Calu3 (cell line): ENCODE results near the gene MEF2A. TPM values are rescaled to one million over a fixed set of nuclear protein-coding genes. Genes with fewer than 3 reads are reported as not detected.
A peak's percentile ranks its signal among the peaks of the same experiment; 100 is the strongest.
"Not testable (repeated sequence)": the region's sequence is repeated elsewhere in the genome, so short reads cannot be mapped to it uniquely, and the experiment has no call there.

ENCODE experiments used
- BruUV-seq: library from RNA; stranded (reverse); fragments of 400-500 nt; replicated peaks from 2 replicates; lab custom pipeline; 2021; lab: Mats Ljungman, UMichigan
- CTCF ChIA-PET: fragments of 300-600 bp; sonication (Branson Sonifier 250); formaldehyde crosslinking; loops from one replicate; lab custom pipeline; 2022; ENCODE audit warnings: antibody characterized with exemption; lab: Charles Lee
- DNase-seq: peaks from one replicate; pipeline ENCODE4 v3.0.0; 2022
- H3K27ac Mint-ChIP-seq: one replicate; pipeline ENCODE4 v1.8.0; 2022; ENCODE audit warnings: mixed read lengths; ENCODE audit not compliant: unreplicated experiment
- H3K27me3 Mint-ChIP-seq: one replicate; pipeline ENCODE4 v1.8.0; 2022; ENCODE audit warnings: mixed read lengths; ENCODE audit not compliant: unreplicated experiment
- H3K36me3 Mint-ChIP-seq: one replicate; pipeline ENCODE4 v1.8.0; 2022; ENCODE audit warnings: mild to moderate bottlenecking, moderate library complexity, mixed read lengths; ENCODE audit not compliant: insufficient read depth, unreplicated experiment
- H3K4me1 Mint-ChIP-seq: one replicate; pipeline ENCODE4 v1.8.0; 2022; ENCODE audit warnings: mild to moderate bottlenecking, low read depth, mixed read lengths; ENCODE audit not compliant: unreplicated experiment
- H3K4me3 Mint-ChIP-seq: one replicate; pipeline ENCODE4 v1.8.0; 2022; ENCODE audit warnings: mild to moderate bottlenecking, low read depth, moderate library complexity, mixed read lengths; ENCODE audit not compliant: unreplicated experiment
- H3K9me3 Mint-ChIP-seq: one replicate; pipeline ENCODE4 v1.8.0; 2022; ENCODE audit warnings: low read depth, mixed read lengths; ENCODE audit not compliant: unreplicated experiment
- intact Hi-C: fragments of 100-400 bp; cut with micrococcal nuclease; formaldehyde crosslinking; loops from one replicate; pipeline ENCODE4 v1.10.0; 2022; ENCODE audit not compliant: unreplicated experiment
- total RNA-seq: library from RNA; stranded (reverse); gene quantifications from 2 replicates; pipeline ENCODE4 v1.2.3, GENCODE V29; 2022
- TF ChIP-seq, protein P1 (sequence below): fragments of 200-600 bp; IDR thresholded peaks from one replicate; pipeline ENCODE4 v1.8.0; 2022; ENCODE audit warnings: antibody characterized with exemption; ENCODE audit not compliant: unreplicated experiment

MEF2A gene
- total RNA-seq, 1 experiment from 2014 or later, result 33.6 TPM

DNA sequence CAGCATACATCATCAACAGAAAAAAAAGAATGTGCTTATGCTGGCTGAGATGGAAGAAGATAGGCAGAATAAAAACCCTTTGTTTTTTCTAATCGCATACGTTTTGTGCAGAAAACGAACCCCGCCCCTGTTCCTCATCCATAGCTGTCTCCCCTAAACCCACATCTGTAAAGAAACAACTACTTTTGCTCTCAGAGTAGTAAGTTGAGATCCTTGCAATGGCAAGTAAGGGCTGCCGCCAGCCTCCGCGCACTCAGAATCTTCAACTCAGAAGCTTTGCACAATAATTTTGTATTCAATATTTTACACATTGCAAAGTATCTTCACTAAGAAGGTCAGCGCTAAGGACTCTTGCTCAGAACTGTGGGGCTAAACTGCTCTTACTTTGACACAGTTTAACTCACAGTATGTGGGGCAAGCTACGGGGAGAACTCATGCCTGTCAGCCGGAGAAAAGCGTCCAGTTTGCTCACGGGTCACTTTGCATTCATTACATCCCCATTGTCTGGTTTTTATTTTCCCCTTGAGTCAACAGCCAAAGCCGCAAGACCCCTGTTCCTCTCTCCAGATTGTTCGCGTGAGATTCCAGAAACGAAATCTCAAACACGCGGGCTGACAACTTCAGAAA is 166.5 kb downstream of the MEF2A start:
- BruUV-seq, result no TSS peak
- Mint-ChIP-seq H3K27ac (no peak overlapping the region), H3K27me3 (no peaks in the 10 kb centered on the region), H3K4me1 (peaks cover 7% of the 10 kb centered on the region), H3K9me3 (no peaks in the 10 kb centered on the region), H3K36me3 (peaks cover 15% of the 10 kb centered on the region), H3K4me3 (peak overlapping the region; percentile 73)
- no peak for DNase-seq
- intact Hi-C loops, result no loop called here
- CTCF ChIA-PET, result interaction anchor here (1.5 to 1.7 kb wide), 2 partner anchors 24 to 28 kb away, joined by 7 to 17 read pairs; no protein-coding TSS in a partner anchor
- TF ChIP-seq, protein P1, sequence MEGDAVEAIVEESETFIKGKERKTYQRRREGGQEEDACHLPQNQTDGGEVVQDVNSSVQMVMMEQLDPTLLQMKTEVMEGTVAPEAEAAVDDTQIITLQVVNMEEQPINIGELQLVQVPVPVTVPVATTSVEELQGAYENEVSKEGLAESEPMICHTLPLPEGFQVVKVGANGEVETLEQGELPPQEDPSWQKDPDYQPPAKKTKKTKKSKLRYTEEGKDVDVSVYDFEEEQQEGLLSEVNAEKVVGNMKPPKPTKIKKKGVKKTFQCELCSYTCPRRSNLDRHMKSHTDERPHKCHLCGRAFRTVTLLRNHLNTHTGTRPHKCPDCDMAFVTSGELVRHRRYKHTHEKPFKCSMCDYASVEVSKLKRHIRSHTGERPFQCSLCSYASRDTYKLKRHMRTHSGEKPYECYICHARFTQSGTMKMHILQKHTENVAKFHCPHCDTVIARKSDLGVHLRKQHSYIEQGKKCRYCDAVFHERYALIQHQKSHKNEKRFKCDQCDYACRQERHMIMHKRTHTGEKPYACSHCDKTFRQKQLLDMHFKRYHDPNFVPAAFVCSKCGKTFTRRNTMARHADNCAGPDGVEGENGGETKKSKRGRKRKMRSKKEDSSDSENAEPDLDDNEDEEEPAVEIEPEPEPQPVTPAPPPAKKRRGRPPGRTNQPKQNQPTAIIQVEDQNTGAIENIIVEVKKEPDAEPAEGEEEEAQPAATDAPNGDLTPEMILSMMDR, result no peak

DNA sequence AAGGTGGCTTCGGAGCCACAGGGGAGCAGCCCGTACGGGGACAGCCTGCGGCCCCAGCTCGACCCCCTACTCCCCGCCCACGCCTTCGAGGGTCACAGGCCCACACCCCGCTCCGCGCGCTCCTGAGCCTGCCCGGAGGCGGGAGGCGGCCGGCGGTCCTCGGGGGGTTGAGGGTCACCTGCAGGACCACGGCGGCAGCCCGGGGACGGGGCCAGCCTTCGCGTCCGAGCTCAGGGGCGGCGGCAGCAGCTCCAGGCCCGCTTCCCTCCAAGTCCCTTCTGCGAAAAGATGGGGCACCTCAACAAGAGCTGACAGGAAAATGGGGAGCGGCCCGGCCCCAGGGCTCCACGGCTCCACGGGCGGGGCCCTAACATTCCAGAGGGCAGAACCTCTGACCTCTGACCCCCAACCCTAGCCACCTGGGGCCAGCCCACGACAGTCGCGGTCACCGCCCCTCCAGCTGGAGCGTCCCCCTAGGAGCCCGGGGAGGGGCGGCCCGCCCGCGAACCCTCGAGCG is 167.0 kb downstream of the MEF2A start:
- Mint-ChIP-seq H3K4me3 (peak overlapping the region; percentile 73), H3K9me3 (no peaks in the 10 kb centered on the region), H3K27me3 (no peaks in the 10 kb centered on the region), H3K36me3 (peaks cover 15% of the 10 kb centered on the region), H3K4me1 (peaks cover 7% of the 10 kb centered on the region), H3K27ac (no peak overlapping the region)
- peak; percentile 15 for DNase-seq
- BruUV-seq, result no TSS peak
- CTCF ChIA-PET, result interaction anchor here (0.6 to 1.7 kb wide), 15 partner anchors 19 to 797 kb away, joined by 3 to 17 read pairs (median 5); partner anchors contain the start of gene LRRC28
- TF ChIP-seq, protein P1, result no peak
- intact Hi-C loops, result loop anchor here (1.0 kb wide), 1 partner anchor 25 kb away; no protein-coding TSS in a partner anchor

DNA sequence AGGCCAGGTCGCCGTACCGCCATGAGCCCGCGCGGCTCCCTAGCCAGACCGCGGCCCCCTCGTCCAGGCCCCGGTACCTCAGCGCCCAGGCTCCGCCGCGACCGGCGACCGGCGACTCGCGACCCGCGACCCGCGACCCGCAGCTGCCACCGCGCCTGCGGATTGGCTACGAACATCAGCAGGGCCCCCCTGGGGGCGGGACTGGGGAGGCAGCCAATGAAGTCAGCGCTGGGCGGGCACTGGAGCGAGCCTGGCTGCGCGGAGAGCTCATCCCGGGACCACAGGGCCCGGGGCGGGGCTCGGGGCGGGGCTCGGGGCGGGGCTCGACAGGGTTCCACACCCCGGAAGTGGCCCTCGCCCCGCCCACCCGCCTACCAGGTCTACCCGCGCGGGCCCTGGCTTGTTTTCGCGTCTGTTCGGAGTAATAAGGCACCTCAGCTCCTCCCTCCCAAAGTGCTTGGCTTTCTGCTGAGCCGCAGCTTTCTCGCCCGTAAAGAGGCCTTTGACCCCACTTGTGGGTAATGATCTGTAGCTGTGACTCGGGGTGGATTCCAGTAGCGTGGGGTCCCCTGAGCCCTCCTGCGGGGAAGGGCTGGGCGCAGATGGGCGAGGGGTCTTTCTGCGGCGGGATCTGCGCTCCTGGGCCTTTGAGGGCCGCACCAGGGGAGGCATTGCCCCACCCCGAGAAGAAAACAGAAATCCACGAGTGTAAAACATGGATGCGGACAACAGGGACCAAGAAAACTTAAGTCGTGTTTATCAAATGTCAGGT is 167.7 kb downstream of the MEF2A start, which contains the start of gene LYSMD4:
Gene LYSMD4 (minus strand): TSS at position 170 of the 772 bp plus-strand sequence. CDS start 1,438 bp downstream, outside the sequence.
- no peaks in the 10 kb centered on the region for H3K9me3 Mint-ChIP-seq
- intact Hi-C loops, result loop anchor here (1.0 kb wide), 1 partner anchor 25 kb away; no protein-coding TSS in a partner anchor
- no peak within 1 kb of the TSS for H3K27ac Mint-ChIP-seq
- no peaks in the 10 kb centered on the region for H3K27me3 Mint-ChIP-seq
- no TSS peak for BruUV-seq
- H3K36me3 Mint-ChIP-seq, result peaks cover 15% of the 10 kb centered on the region
- CTCF ChIA-PET, result interaction anchor here (0.6 to 1.7 kb wide), 16 partner anchors 19 to 796 kb away, joined by 3 to 17 read pairs (median 5); partner anchors contain the start of gene LRRC28
- TF ChIP-seq, protein P1, result no peak
- peaks cover 7% of the 10 kb centered on the region for H3K4me1 Mint-ChIP-seq
- DNase-seq, result peak; percentile 99
- H3K4me3 Mint-ChIP-seq, result peak within 1 kb of the TSS; percentile 73

DNA sequence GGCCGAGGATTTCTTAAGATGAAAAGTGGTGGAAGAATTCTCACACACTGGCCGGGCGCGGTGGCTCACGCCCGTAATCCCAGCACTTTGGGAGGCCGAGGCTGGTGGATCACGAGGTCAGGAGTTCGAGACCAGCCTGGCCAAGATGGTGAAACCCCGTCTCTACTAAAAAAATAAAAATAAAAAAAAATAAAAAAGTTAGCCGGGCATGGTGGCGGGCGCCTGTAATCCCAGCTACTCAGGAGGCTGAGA is 168.2 kb downstream of the MEF2A start:
- H3K27me3 Mint-ChIP-seq, intact Hi-C loops, H3K27ac Mint-ChIP-seq, H3K9me3 Mint-ChIP-seq, BruUV-seq, H3K4me1 Mint-ChIP-seq, DNase-seq: not testable (repeated sequence)
- H3K4me3 Mint-ChIP-seq, result peak overlapping the region; percentile 73
- CTCF ChIA-PET, result interaction anchor here (0.7 kb wide), 1 partner anchor 461 kb away, joined by 3 read pairs; no protein-coding TSS in a partner anchor
- H3K36me3 Mint-ChIP-seq, result peaks cover 15% of the 10 kb centered on the region
